OCI-LY7 (cell line): ENCODE results near the gene BMPER.

ENCODE experiments used
- EZH2phosphoT487 ChIP-seq: fragments of 200-600 bp; sonication (generic); IDR thresholded peaks from 2 replicates; pipeline ENCODE4 v1.6.1; 2018; ENCODE audit warnings: low read depth, borderline replicate concordance, mild to moderate bottlenecking, mixed run types, antibody characterized with exemption, low read length, moderate library complexity, mixed read lengths
- TF ChIP-seq, protein P1 (sequence below): fragments of 200-600 bp; sonication (generic); conservative IDR thresholded peaks from 2 replicates; pipeline ENCODE4 v1.5.1; 2014; ENCODE audit warnings: mild to moderate bottlenecking, antibody characterized with exemption, low read length, moderate library complexity, mixed read lengths

DNA sequence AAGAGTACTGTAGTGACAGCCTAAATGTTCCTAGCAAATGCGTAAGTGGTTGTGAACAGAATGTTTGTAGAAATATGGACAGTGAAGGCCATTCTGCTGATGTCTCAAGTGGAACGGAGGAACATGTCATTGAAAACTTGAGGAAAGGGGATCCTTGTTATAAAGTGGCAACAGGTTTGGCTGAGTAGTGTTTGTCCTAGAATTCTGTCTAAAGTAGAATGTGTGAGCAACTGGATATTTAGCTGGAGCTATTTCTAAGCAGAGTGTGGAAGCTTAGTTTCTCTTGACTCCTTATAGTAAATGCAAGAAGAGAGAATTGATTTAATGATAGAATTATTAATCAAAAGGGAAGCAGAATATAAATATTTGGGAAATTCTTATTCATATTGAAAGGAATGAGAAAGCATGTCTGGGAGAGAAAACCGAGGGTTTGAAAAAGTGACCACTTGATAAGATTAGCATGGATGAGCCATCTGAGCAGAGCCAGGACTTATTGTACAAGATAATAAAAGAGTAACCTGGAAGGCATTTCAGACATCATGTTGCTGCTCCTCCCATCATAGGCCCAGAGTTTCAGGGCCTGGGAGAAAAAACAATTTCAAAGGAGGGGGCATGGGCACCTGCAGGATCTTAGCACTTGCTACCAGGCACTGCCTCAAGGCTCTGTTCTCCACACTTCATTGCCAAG, 276.1 kb downstream of the BMPER start:
- TF ChIP-seq, protein P1, sequence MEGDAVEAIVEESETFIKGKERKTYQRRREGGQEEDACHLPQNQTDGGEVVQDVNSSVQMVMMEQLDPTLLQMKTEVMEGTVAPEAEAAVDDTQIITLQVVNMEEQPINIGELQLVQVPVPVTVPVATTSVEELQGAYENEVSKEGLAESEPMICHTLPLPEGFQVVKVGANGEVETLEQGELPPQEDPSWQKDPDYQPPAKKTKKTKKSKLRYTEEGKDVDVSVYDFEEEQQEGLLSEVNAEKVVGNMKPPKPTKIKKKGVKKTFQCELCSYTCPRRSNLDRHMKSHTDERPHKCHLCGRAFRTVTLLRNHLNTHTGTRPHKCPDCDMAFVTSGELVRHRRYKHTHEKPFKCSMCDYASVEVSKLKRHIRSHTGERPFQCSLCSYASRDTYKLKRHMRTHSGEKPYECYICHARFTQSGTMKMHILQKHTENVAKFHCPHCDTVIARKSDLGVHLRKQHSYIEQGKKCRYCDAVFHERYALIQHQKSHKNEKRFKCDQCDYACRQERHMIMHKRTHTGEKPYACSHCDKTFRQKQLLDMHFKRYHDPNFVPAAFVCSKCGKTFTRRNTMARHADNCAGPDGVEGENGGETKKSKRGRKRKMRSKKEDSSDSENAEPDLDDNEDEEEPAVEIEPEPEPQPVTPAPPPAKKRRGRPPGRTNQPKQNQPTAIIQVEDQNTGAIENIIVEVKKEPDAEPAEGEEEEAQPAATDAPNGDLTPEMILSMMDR: no peak
- TF ChIP-seq EZH2phosphoT487: no peak
